ENCODE measurements around the gene PTPN7. TPM values are rescaled to one million over a fixed set of nuclear protein-coding genes. Genes with fewer than 3 reads are reported as not detected.

PTPN7 gene
- total RNA-seq, 2 donors from 2014 or later = 4.3 to 6.1 TPM

GRCh38 chr1:202110977-202111376 is 49.4 kb downstream of the PTPN7 start:
- H3K9me3 ChIP-seq = no peaks in the 10 kb centered on the region
- no peak overlapping the region for H3K4me3 ChIP-seq
- no peaks in the 10 kb centered on the region for H3K36me3 ChIP-seq
- peaks cover 0 to 21% of the 10 kb centered on the region in 2 donors for H3K4me1 ChIP-seq (ENCODE audit: control insufficient read depth in 1 of 2, low read depth in 2 of 2)
- DNase-seq (ENCODE audit: low spot score) = no peak
- H3K27ac ChIP-seq = no peak overlapping the region
- ATAC-seq (ENCODE audit: insufficient number of reproducible peaks, low FRiP score, low read depth) = no peak
- TF ChIP-seq CTCF (IDR thresholded peaks at IDR 0.05) = no peak
- no peaks in the 10 kb centered on the region for H3K27me3 ChIP-seq (replicated peaks; ENCODE audit: insufficient read depth)

- no peak for DNase-seq (ENCODE audit: low spot score)
- H3K9me3 ChIP-seq = no peaks in the 10 kb centered on the region
These were observed 52.3 kb downstream of the PTPN7 start for GRCh38 chr1:202107801-202108731.

GRCh38 chr1:202107321-202107761 is 53.1 kb downstream of the PTPN7 start:
- H3K27ac ChIP-seq = no peak overlapping the region
- no peak for TF ChIP-seq CTCF (IDR thresholded peaks at IDR 0.05)

More at GRCh38 chr1:202107801-202108731, 52.3 kb downstream of the PTPN7 start:
- Histone ChIP-seq H3K4me3 (no peak overlapping the region), H3K36me3 (no peaks in the 10 kb centered on the region), H3K27me3 (replicated peaks; ENCODE audit: insufficient read depth) (no peaks in the 10 kb centered on the region), H3K4me1 (ENCODE audit: control insufficient read depth in 1 of 2, low read depth in 2 of 2) (peaks cover 0 to 8% of the 10 kb centered on the region in 2 donors), H3K27ac (no peak overlapping the region)
- ATAC-seq (ENCODE audit: insufficient number of reproducible peaks, low FRiP score, low read depth) = no peak
- TF ChIP-seq CTCF (IDR thresholded peaks at IDR 0.05) = no peak

DNA sequence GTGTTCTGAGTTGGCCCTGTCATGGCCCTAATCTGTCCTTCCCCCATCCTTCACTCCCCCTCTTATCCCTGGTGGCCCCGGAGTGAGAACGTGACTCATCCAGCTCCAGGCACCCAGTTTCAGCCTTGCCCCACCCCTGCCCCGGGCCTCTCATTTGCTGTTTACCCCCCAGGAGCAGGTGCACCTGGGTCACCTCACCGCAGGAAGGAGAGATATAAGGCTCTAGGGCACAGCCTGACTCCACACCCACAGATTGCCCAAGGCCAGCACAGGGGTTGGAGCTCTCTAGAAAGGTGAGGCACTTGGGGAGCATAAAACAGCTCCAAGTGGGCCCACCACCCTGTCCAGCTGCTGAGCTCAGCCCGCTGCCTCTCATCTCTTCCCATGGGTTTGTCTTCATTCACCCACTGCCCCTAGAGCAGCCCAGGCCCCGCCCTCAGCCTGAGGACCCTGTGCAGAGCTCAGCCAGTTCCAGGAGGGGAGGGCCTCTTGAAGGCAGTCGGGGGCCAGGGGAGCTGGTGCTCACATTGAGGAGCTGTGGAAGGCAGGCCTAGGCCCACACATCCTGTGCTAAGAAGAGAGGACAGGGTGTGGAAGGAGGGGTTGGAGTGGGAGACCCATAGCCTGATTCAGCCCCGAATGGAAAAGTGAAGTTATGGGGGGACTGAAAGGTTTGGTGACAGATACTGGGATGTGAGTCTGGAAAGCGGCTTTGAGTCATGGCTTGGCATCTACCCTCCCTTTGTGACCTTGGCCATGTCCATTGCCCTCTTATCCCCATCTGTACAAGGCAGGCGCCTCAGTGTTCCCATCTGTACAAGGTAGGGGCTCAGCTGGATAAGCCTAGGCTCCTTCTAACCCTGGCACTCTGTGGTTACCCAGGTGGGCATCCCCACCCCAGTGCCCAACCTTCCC is 53.8 kb downstream of the PTPN7 start:
- no peak overlapping the region for H3K4me3 ChIP-seq
- no peaks in the 10 kb centered on the region for H3K27me3 ChIP-seq (replicated peaks; ENCODE audit: insufficient read depth)
- H3K9me3 ChIP-seq = no peaks in the 10 kb centered on the region
- no peaks in the 10 kb centered on the region for H3K36me3 ChIP-seq
- ATAC-seq (ENCODE audit: insufficient number of reproducible peaks, low FRiP score, low read depth) (no peak), DNase-seq (ENCODE audit: low spot score) (no peak)
- H3K27ac ChIP-seq = no peak overlapping the region
- no peak for TF ChIP-seq CTCF (IDR thresholded peaks at IDR 0.05)
- H3K4me1 ChIP-seq (ENCODE audit: control insufficient read depth in 1 of 2, low read depth in 2 of 2) = peaks cover 0 to 5% of the 10 kb centered on the region in 2 donors

More at GRCh38 chr1:202107321-202107761, 53.1 kb downstream of the PTPN7 start:
- H3K36me3 ChIP-seq = no peaks in the 10 kb centered on the region
- ATAC-seq (ENCODE audit: insufficient number of reproducible peaks, low FRiP score, low read depth) (no peak), DNase-seq (ENCODE audit: low spot score) (no peak)
- H3K9me3 ChIP-seq = no peaks in the 10 kb centered on the region
- peaks cover 0 to 5% of the 10 kb centered on the region in 2 donors for H3K4me1 ChIP-seq (ENCODE audit: control insufficient read depth in 1 of 2, low read depth in 2 of 2)
- H3K4me3 ChIP-seq = no peak overlapping the region
- H3K27me3 ChIP-seq (replicated peaks; ENCODE audit: insufficient read depth) = no peaks in the 10 kb centered on the region
